Body of pancreas (tissue), 4 donors: ENCODE measurements around the gene ATG16L2.

ENCODE experiments used
- POLR2A ChIP-seq, 3 donors: fragments of 450-650 bp; IDR thresholded peaks; one replicate each; pipeline ENCODE4 v1.6.1; 2016; ENCODE audit warnings: antibody characterized with exemption in 3 of 3, mild to moderate bottlenecking in 2 of 3
- TF ChIP-seq, protein P1 (sequence below), 7 experiments: fragments of 450-650 bp in 4 of 7; fragments of 200-600 bp in 3 of 7; sonication (generic) in 3 of 7; IDR thresholded peaks; one replicate each; pipeline ENCODE4 v1.5.1; 2016 to 2019; ENCODE audit warnings: antibody characterized with exemption in 7 of 7

DNA sequence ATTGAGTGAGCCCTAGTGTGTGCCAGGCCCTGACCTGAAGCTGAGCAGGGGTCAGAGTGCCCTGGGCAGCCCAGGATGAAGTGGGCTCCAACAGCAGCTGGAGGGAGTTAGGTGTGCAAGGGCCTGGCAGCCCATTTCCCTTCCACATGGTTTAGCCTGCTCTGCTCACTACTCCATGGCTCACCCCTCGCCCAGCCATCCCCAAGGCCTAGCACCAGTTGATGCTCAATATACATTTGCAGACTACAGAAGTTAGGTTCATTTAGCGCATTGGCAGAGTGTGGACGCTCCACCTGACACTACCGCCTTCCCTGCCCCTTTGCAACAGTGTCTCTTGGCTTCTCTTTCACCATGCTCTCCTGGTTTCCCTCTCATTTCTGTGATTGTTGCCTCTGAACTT is 3.8 kb downstream of the ATG16L2 start:
- TF ChIP-seq, protein P1, sequence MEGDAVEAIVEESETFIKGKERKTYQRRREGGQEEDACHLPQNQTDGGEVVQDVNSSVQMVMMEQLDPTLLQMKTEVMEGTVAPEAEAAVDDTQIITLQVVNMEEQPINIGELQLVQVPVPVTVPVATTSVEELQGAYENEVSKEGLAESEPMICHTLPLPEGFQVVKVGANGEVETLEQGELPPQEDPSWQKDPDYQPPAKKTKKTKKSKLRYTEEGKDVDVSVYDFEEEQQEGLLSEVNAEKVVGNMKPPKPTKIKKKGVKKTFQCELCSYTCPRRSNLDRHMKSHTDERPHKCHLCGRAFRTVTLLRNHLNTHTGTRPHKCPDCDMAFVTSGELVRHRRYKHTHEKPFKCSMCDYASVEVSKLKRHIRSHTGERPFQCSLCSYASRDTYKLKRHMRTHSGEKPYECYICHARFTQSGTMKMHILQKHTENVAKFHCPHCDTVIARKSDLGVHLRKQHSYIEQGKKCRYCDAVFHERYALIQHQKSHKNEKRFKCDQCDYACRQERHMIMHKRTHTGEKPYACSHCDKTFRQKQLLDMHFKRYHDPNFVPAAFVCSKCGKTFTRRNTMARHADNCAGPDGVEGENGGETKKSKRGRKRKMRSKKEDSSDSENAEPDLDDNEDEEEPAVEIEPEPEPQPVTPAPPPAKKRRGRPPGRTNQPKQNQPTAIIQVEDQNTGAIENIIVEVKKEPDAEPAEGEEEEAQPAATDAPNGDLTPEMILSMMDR (IDR thresholded peaks at IDR 0.05), result no peak
- TF ChIP-seq POLR2A (IDR thresholded peaks at IDR 0.05), result no peak
